EH (cell line): ENCODE measurements around the gene CFDP1.

Experiments
- DNase-seq: peaks from one replicate; pipeline ENCODE4 v3.0.0-alpha.2; 2015; ENCODE audit warnings: low read depth

Gene CFDP1

GRCh38 chr16:75406943-75407342 is 26.4 kb downstream of the CFDP1 start:
- no peak for DNase-seq

GRCh38 chr16:75402821-75403475 is 30.4 kb downstream of the CFDP1 start:
- DNase-seq: peak; percentile 62

- peak; percentile 80 for DNase-seq
These were observed 31.0 kb downstream of the CFDP1 start for GRCh38 chr16:75402159-75402820.

GRCh38 chr16:75401691-75402090 is 31.6 kb downstream of the CFDP1 start:
- no peak for DNase-seq

GRCh38 chr16:75398333-75398732 is 35.0 kb downstream of the CFDP1 start:
- no peak for DNase-seq

- DNase-seq: no peak
These were observed 38.4 kb downstream of the CFDP1 start for GRCh38 chr16:75394941-75395340.

- DNase-seq: peak; percentile 74
These were observed 40.4 kb downstream of the CFDP1 start for GRCh38 chr16:75392906-75393305.

- DNase-seq: no peak
These were observed 42.2 kb downstream of the CFDP1 start for GRCh38 chr16:75390926-75391653.

GRCh38 chr16:75389096-75389690 is 44.1 kb downstream of the CFDP1 start:
- DNase-seq: peak; percentile 56

GRCh38 chr16:75387951-75388350 is 45.4 kb downstream of the CFDP1 start:
- no peak for DNase-seq

GRCh38 chr16:75385507-75386152 is 47.7 kb downstream of the CFDP1 start:
- peak; percentile 89 for DNase-seq

- peak; percentile 43 for DNase-seq
These were observed 50.2 kb downstream of the CFDP1 start for GRCh38 chr16:75383141-75383540.

GRCh38 chr16:75382611-75383010 is 50.7 kb downstream of the CFDP1 start:
- DNase-seq: no peak

- DNase-seq: peak; percentile 83
These were observed 52.4 kb downstream of the CFDP1 start for GRCh38 chr16:75380870-75381269.

GRCh38 chr16:75379911-75380847 is 53.1 kb downstream of the CFDP1 start:
- DNase-seq: no peak

GRCh38 chr16:75379339-75379738 is 54.0 kb downstream of the CFDP1 start:
- DNase-seq: no peak

GRCh38 chr16:75378616-75379015 is 54.7 kb downstream of the CFDP1 start:
- DNase-seq: peak; percentile 52

- DNase-seq: peak; percentile 98
These were observed 55.4 kb downstream of the CFDP1 start for GRCh38 chr16:75377729-75378386.

- no peak for DNase-seq
These were observed 56.7 kb downstream of the CFDP1 start for GRCh38 chr16:75376475-75377161.

GRCh38 chr16:75374388-75374787 is 58.9 kb downstream of the CFDP1 start:
- DNase-seq: no peak
